VCaP (cell line): ENCODE results near the gene PLCD1.
"Not testable (repeated sequence)": the region's sequence is repeated elsewhere in the genome, so short reads cannot be mapped to it uniquely, and the experiment has no call there.

ENCODE experiments used
- H3K27ac ChIP-seq: fragments of 450-650 bp; 2 replicates; pipeline ENCODE4 v1.5.1; 2017
- CTCF ChIP-seq: fragments of 450-650 bp; conservative IDR thresholded peaks from 2 replicates; pipeline ENCODE4 v1.5.1; 2017; ENCODE audit warnings: mild to moderate bottlenecking, moderate library complexity

Gene PLCD1

GRCh38 chr3:38043486-38043885 lies 14.0 kb upstream of the PLCD1 start:
- H3K27ac ChIP-seq: no peak overlapping the region
- TF ChIP-seq CTCF: no peak

GRCh38 chr3:38040401-38040800 lies 11.0 kb upstream of the PLCD1 start:
- no peak overlapping the region for H3K27ac ChIP-seq
- TF ChIP-seq CTCF: no peak

- no peak overlapping the region for H3K27ac ChIP-seq
- TF ChIP-seq CTCF: no peak
Measured at GRCh38 chr3:38039899-38040261, 10.4 kb upstream of the PLCD1 start.

- no peak for TF ChIP-seq CTCF
- H3K27ac ChIP-seq: no peak within 1 kb of the TSS
Measured at GRCh38 chr3:38039101-38039898, 9.9 kb upstream of the PLCD1 start, which contains the start of gene DLEC1. DLEC1 (plus strand) TSS chr3:38039208; CDS start chr3:38039226, 18 bp downstream.

- TF ChIP-seq CTCF: no peak
- H3K27ac ChIP-seq: no peak overlapping the region
Measured at GRCh38 chr3:38038447-38038911, 9.0 kb upstream of the PLCD1 start.

GRCh38 chr3:38036906-38037305 lies 7.5 kb upstream of the PLCD1 start:
- no peak for TF ChIP-seq CTCF

GRCh38 chr3:38036286-38036685 lies 6.8 kb upstream of the PLCD1 start:
- TF ChIP-seq CTCF: no peak
- H3K27ac ChIP-seq: no peak overlapping the region

More at GRCh38 chr3:38036906-38037305, 7.5 kb upstream of the PLCD1 start:
- H3K27ac ChIP-seq: no peak overlapping the region

- H3K27ac ChIP-seq: not testable (repeated sequence)
Measured at GRCh38 chr3:38034335-38034734, 4.9 kb upstream of the PLCD1 start.

GRCh38 chr3:38033586-38033985 lies 4.1 kb upstream of the PLCD1 start:
- H3K27ac ChIP-seq: not testable (repeated sequence)
